WERI-Rb-1 (cell line): ENCODE results near the gene KRTAP3-1.
A peak's percentile ranks its signal among the peaks of the same experiment; 100 is the strongest.
"Not testable (repeated sequence)": the region's sequence is repeated elsewhere in the genome, so short reads cannot be mapped to it uniquely, and the experiment has no call there.

ENCODE experiments used
- DNase-seq: peaks from one replicate; pipeline ENCODE4 v3.0.0-alpha.2; 2020
- H3K27ac ChIP-seq: fragments of 250-450 bp; sonication (Bioruptor Pico); 2 replicates; pipeline ENCODE4 v1.5.1; 2020; ENCODE audit warnings: mild to moderate bottlenecking, moderate library complexity
- H3K27me3 ChIP-seq: fragments of 250-450 bp; sonication (Bioruptor Pico); 2 replicates; pipeline ENCODE4 v1.5.1; 2021; ENCODE audit warnings: mild to moderate bottlenecking, low read depth, moderate library complexity; ENCODE audit not compliant: insufficient read depth, severe bottlenecking
- H3K36me3 ChIP-seq: fragments of 250-450 bp; sonication (Bioruptor Pico); 2 replicates; pipeline ENCODE4 v1.5.1; 2020; ENCODE audit warnings: mild to moderate bottlenecking, moderate library complexity
- H3K4me3 ChIP-seq: 2 replicates; pipeline ENCODE4 v1.5.1; 2011; ENCODE audit warnings: low read depth, mild to moderate bottlenecking, control low read depth, low read length
- H3K9me3 ChIP-seq: fragments of 250-450 bp; sonication (Bioruptor Pico); 2 replicates; pipeline ENCODE4 v1.5.1; 2021; ENCODE audit warnings: mild to moderate bottlenecking, moderate library complexity; ENCODE audit not compliant: severe bottlenecking
- TF ChIP-seq, protein P1 (sequence below): IDR thresholded peaks from 2 replicates; pipeline ENCODE4 v1.5.1; 2011; ENCODE audit warnings: low read depth, mild to moderate bottlenecking, control low read depth, inconsistent platforms, low read length

The KRTAP3-1 gene

GRCh38 chr17:41001795-41002194 is 7.1 kb downstream of the KRTAP3-1 start:
- H3K9me3 ChIP-seq, result no peaks in the 10 kb centered on the region
- H3K36me3 ChIP-seq, result no peaks in the 10 kb centered on the region
- TF ChIP-seq, protein P1, sequence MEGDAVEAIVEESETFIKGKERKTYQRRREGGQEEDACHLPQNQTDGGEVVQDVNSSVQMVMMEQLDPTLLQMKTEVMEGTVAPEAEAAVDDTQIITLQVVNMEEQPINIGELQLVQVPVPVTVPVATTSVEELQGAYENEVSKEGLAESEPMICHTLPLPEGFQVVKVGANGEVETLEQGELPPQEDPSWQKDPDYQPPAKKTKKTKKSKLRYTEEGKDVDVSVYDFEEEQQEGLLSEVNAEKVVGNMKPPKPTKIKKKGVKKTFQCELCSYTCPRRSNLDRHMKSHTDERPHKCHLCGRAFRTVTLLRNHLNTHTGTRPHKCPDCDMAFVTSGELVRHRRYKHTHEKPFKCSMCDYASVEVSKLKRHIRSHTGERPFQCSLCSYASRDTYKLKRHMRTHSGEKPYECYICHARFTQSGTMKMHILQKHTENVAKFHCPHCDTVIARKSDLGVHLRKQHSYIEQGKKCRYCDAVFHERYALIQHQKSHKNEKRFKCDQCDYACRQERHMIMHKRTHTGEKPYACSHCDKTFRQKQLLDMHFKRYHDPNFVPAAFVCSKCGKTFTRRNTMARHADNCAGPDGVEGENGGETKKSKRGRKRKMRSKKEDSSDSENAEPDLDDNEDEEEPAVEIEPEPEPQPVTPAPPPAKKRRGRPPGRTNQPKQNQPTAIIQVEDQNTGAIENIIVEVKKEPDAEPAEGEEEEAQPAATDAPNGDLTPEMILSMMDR, result no peak
- H3K27me3 ChIP-seq, result no peaks in the 10 kb centered on the region
- DNase-seq, result no peak
- no peak overlapping the region for H3K27ac ChIP-seq
- H3K4me3 ChIP-seq, result no peak overlapping the region

- not testable (repeated sequence) for H3K36me3 ChIP-seq, H3K27me3 ChIP-seq, H3K4me3 ChIP-seq, H3K9me3 ChIP-seq
- DNase-seq, result peak; percentile 87
- peak within 1 kb of the TSS; percentile 11; the same call in 1 of the 2 replicates for H3K27ac ChIP-seq
These were observed 9.4 kb downstream of the KRTAP3-1 start, which contains the start of gene KRTAP3-2 for GRCh38 chr17:40999563-40999962. Gene KRTAP3-2 (minus strand): TSS chr17:40999906. CDS start chr17:40999853, 53 bp downstream.

GRCh38 chr17:40997361-40997760 is 11.6 kb downstream of the KRTAP3-1 start:
- TF ChIP-seq, protein P1, result no peak
- no peak for DNase-seq

GRCh38 chr17:40996829-40997228 is 12.1 kb downstream of the KRTAP3-1 start:
- Histone ChIP-seq H3K27ac (no peak overlapping the region), H3K9me3 (no peaks in the 10 kb centered on the region), H3K27me3 (no peaks in the 10 kb centered on the region), H3K36me3 (no peaks in the 10 kb centered on the region), H3K4me3 (no peak overlapping the region)
- TF ChIP-seq, protein P1, result no peak
- DNase-seq, result no peak

More at GRCh38 chr17:40997361-40997760, 11.6 kb downstream of the KRTAP3-1 start:
- Histone ChIP-seq H3K9me3 (no peaks in the 10 kb centered on the region), H3K36me3 (no peaks in the 10 kb centered on the region), H3K4me3 (no peak overlapping the region), H3K27ac (no peak overlapping the region), H3K27me3 (no peaks in the 10 kb centered on the region)

DNA sequence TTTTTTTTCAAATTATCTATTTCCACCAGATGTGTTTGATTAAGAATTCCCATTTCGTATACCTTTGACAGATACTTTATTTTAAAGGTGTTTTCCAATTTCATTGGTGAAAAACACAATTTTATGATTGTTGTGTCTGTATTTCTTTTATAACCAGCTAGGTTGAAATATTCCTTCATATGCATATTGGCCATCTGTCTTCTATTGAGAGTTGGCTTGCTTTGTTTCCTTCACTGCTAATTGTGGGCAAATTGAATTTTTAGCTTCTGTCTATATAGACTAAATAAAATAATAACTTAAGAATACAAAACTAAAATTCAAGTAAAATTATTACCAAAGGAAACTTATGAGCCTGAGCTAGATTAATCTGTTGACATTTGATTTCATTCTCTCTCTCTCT is 13.8 kb downstream of the KRTAP3-1 start:
- Histone ChIP-seq H3K4me3 (no peak overlapping the region), H3K9me3 (peaks cover 9% of the 10 kb centered on the region), H3K36me3 (no peaks in the 10 kb centered on the region), H3K27me3 (no peaks in the 10 kb centered on the region), H3K27ac (no peak overlapping the region)
- no peak for DNase-seq
- TF ChIP-seq, protein P1, result no peak

DNA sequence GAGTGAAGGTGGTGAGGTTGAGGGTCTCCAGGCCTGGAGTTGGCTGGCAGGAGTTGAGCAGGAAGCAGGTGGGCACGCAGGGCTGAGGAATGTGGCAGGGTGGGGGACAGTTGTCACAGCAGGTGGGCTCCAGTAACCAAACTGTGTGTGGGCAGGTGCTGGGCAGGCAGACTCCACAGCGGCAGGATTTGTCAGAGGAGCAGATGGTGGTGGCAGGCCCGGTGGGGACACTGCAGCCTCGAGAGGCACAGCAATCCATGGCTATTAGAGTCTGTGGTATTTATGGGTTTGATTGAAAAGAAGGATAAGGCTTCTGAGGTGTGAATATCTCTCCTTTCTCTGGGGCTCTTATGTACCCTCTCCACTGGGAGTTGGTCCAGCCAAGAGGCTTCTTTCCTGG is 15.1 kb downstream of the KRTAP3-1 start, which contains the start of gene KRTAP3-3:
Gene KRTAP3-3 (minus strand): TSS at position 326 of the 400 bp plus-strand sequence. CDS start 67 bp downstream, at position 259.
- TF ChIP-seq, protein P1, result no peak
- DNase-seq, result peak; percentile 93
- peak within 1 kb of the TSS; percentile 8; the same call in 1 of the 2 replicates for H3K4me3 ChIP-seq
- no peaks in the 10 kb centered on the region for H3K36me3 ChIP-seq
- no peaks in the 10 kb centered on the region for H3K27me3 ChIP-seq
- H3K9me3 ChIP-seq, result peaks cover 9% of the 10 kb centered on the region
- peak within 1 kb of the TSS; percentile 65 for H3K27ac ChIP-seq
